NCI-H526 (cell line): ENCODE results near the gene LACTB.

Source experiments
- DNase-seq, 2 experiments: peaks; one replicate each; lab custom pipeline; 2025; lab: John Stamatoyannopoulos, UW

The LACTB gene

GRCh38 chr15:63133786-63134185 is 12.1 kb downstream of the LACTB start:
- DNase-seq, result no peak

GRCh38 chr15:63134245-63134985 is 12.8 kb downstream of the LACTB start:
- DNase-seq, result no peak

GRCh38 chr15:63135281-63135680 is 13.6 kb downstream of the LACTB start:
- DNase-seq, result no peak

- DNase-seq, result no peak
Observed at GRCh38 chr15:63135804-63136203, 14.1 kb downstream of the LACTB start.

GRCh38 chr15:63136742-63137141 is 15.1 kb downstream of the LACTB start:
- no peak for DNase-seq

- DNase-seq, result no peak
Observed at GRCh38 chr15:63140936-63141335, 19.3 kb downstream of the LACTB start.

GRCh38 chr15:63145426-63145825 is 23.8 kb downstream of the LACTB start:
- DNase-seq, result no peak

- DNase-seq, result peak in 1 of 2 experiments; percentile 11
Observed at GRCh38 chr15:63146684-63147083, 25.0 kb downstream of the LACTB start.

- DNase-seq, result no peak
Observed at GRCh38 chr15:63151665-63152064, 30.0 kb downstream of the LACTB start.

- peak in 1 of 2 experiments; percentile 26 for DNase-seq
Observed at GRCh38 chr15:63155486-63155885, 33.8 kb downstream of the LACTB start.

- peak in 1 of 2 experiments; percentile 13 for DNase-seq
Observed at GRCh38 chr15:63156086-63156710, 34.5 kb downstream of the LACTB start.

GRCh38 chr15:63156755-63157117 is 35.1 kb downstream of the LACTB start:
- peak; percentile 60 to 73 for DNase-seq

- peak; percentile 92 to 96 for DNase-seq
Observed at GRCh38 chr15:63157118-63157843, 35.6 kb downstream of the LACTB start, which contains the start of gene RPS27L. TSS of gene RPS27L (minus strand) at chr15:63157477. CDS start at chr15:63157405, 72 bp downstream.

GRCh38 chr15:63157891-63158431 is 36.3 kb downstream of the LACTB start:
- peak in 1 of 2 experiments; percentile 55 for DNase-seq

- no peak for DNase-seq
Observed at GRCh38 chr15:63160638-63161037, 39.0 kb downstream of the LACTB start.

GRCh38 chr15:63163217-63163616 is 41.6 kb downstream of the LACTB start:
- no peak for DNase-seq

GRCh38 chr15:63165166-63165859 is 43.7 kb downstream of the LACTB start:
- no peak for DNase-seq

- DNase-seq, result peak in 1 of 2 experiments; percentile 5
Observed at GRCh38 chr15:63166219-63166618, 44.6 kb downstream of the LACTB start.

GRCh38 chr15:63169788-63170187 is 48.1 kb downstream of the LACTB start:
- DNase-seq, result no peak

- no peak for DNase-seq
Observed at GRCh38 chr15:63172376-63172775, 50.7 kb downstream of the LACTB start.

- no peak for DNase-seq
Observed at GRCh38 chr15:63172851-63173451, 51.3 kb downstream of the LACTB start.
